HG03097 (cell line): ENCODE measurements around the gene LMF2.

Experiments
- ATAC-seq: cut with Tn5 transposase; IDR thresholded peaks from one replicate; pipeline ENCODE4 v1.9.1; 2021; ENCODE audit not compliant: unreplicated experiment, low FRiP score

The LMF2 gene

DNA sequence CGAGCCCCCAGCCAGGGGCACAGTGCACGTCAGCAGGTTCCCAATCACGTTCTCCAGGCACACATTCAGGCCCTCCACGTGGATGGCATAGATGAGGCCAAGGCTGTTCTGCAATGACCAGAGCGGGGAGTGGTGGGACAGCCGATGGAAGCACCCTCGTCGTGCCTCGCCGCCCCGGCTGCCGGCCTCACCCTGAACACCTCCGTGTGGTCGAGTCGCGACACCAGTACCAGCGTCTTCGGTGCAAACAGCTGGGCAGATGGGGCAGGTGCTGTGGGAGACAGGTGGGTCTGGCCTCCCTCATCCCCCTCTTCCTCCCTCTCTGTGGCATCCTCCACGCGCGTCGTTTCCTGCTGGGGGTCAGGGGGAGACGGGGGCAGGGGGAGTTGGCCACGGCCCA, 40.2 kb downstream of the LMF2 start:
- ATAC-seq: no peak

DNA sequence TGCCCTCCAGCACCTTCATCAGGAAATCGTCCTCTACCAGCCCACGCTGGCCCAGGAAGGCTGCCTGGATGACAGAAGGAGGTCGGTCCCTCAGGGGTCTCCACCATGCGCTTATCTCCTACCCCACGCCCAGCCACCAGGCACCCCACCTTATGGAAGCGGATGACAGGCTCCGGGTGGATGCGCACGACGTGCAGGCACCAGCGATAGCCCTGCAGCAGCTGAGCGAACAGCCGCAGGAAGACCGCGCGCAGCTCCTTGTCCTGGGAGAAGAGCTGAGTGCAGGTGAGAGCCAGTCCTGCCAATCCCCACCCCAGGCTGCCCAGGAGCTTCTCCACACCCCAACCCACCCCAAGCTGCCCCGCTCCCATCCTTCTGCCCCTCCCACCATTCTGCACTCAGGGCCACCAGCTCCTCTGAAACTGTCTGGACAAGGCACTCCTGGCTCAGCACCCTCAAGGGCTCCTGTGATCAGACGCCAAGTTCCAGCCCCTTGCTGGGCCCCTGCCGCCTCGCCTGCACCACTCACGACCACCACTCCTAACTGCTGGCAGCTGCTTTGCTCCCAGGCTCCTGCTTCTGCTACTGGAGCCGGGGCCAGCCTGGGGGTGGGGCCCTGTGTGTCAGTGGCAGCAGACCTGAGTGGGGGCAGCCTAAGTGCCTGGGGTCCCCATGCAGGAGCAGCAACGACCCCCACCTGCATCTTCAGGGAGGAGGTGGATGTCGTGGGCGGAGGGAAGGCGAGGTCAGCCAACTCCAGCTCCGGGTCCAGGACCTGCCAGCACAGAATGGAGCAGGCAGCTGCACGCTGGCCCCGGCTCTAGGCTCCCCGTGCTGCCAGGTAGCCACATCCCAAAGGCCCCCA, 42.2 kb downstream of the LMF2 start:
- ATAC-seq: no peak

DNA sequence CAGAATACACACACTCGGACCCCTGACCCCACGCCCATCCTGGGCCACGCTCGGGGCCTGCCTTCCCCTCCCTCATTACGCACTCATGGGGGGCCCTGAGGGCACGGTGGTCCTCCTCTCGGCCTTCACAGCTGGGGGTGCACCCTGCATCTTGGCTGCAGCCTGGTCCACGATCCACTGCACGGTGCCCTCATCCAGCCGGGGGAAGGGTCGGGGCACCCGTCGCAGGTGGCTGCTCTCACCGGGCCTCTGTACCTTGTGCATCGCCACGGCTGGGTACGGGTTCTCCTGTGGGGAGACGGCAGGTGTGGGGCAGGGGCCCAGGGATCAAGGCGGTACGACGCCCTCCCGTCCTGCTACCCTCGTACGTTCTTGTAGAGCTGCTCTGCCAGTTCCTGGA, 43.1 kb downstream of the LMF2 start:
- no peak for ATAC-seq

DNA sequence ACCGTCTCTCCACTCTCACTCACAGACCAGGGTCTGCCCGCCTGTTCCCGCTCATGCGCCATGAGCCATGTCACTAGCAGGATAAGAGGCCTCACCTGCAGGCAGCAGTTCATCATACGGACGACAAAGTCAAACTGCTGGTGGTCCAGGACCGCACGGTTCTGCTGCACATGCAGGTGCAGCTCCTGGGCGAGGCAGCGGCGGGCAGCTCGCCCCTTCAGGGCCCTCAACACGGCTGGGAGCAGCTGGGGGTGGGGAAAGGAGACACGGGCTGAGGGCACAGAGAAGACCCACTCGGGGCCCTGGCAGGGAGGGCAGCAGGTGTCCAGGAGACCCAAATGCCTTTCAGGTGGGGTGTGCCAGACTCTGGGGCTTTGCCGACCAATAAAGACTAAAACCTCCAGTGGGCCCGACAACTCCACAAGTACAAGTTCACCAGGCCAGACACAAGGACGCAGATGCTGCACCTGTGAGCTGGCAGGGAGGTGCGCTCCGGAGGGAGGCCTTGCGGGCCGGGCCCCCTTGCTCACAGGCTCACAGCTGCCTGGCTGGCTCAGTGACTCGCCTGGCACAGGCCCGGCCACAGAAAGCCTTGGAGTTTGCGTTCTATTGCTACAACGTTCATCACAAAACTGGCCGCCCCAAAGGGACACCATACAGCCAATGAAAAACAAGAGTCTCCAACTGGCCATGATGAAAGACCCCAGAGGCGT, 44.2 kb downstream of the LMF2 start:
- ATAC-seq: no peak

DNA sequence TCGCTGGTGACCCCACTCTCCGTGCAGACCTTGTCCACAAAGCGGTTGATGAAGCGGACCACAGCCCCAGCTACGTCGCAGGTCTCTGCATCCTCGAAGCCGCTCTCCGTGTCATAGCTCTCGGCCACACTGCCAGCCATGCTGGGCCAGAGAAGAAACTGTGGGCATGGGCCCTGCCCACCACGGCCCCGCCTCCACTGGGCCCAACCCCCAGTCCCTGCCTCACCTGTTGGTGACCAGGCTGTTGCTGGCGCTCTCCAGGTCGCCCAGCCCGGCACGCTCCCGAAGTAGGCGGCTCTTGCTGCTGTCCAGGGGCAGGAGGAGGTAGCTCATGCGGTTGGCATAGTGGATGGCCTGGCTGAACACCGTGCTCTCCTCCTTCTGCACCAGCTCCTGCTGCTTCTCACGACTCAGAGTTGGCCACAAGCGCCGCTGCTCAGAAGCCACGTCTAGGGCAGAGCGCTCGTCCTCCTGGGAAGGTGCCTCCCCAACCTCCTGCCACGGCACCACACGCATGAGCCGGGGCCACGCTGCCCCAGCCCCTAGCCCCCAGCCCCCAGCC, 45.4 kb downstream of the LMF2 start:
- ATAC-seq: no peak

DNA sequence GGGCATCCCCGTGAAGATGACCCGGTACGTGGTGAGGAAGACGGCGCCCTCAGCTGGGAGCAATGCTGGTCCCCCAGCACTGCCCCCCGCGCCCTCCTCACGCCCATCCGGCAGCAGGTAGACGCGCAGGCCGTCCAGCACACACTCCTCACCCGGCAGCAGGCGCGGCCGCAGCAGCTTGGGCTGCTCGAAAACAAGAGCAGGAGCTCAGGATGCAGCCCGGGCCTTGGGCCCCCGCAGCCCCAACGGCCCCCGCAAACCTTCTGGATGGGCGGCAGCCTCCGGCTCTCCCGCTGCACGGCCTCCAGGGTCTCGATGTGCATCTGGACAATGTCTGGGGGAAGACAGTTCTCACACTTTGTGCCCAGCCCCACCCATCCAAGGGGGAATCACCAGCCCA, 46.0 kb downstream of the LMF2 start:
- ATAC-seq: no peak

DNA sequence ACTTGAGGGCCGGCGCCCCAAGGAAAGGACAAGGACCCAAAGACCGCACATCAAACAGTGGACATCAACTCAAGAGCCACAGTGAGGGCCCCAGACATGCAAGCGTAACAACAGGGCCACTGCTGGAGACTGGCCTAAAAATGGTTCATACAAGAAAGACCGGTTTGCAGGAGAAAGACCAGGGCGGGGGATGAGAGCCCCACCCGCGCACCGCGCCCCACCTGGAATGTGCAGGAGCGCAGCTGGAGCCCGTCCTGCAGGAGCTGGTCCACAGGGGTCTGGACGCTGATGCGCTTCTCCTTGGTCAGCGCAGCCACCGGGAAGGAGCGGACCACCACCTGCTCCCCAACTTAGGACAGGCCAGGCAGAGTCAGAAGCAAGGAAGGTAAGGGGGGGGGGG, 46.6 kb downstream of the LMF2 start:
- ATAC-seq: no peak

DNA sequence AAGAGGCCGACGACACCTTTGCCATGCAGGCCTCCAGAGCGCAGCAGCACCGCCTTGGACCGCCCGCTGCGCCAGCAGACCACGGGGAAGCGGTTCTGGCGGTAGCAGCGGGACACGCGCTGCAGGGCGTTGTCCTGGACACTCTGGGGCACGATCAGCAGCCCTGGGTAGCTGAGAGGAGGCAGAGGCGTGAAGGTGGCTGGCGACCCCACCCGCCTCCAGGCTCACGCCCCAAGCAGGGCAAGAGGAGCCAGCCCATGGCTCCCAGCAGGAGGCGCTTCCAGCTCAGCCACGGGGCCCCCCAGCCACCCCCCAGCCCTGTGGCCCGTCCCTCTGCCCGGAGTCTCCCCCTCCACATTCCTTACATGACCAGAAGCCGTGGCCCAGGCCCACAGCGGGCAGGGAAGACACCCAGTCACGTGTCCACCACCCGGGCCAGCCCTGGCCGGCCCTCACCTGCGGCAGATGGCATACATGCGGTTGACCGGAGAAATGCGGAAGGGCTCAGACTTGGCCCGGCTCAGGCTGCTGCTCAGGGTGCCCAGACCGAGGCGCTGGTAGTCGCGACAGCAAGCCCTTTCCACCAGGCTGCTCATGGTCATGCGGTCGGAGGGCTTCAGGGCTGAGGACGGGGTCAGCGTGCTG, 47.9 kb downstream of the LMF2 start:
- ATAC-seq: no peak

DNA sequence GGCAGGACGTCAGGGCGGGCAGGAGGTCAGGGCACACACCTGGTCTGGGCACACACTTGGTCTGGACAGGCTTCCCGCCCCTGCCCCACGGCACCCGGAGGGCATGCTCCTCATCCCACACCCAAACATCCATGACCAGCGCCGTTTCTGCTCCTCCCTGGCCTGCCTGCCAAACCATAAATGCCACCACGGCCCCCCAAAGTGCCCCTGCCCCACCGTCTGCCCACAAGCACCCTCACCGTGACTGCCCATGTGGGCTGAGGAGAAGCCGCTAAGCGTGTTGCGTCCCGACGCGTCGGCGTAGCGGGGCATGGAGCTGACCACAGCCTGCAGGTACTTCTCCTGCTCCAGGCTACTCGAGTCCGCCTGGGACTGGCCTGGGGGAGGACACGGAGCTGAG, 48.5 kb downstream of the LMF2 start:
- no peak for ATAC-seq

DNA sequence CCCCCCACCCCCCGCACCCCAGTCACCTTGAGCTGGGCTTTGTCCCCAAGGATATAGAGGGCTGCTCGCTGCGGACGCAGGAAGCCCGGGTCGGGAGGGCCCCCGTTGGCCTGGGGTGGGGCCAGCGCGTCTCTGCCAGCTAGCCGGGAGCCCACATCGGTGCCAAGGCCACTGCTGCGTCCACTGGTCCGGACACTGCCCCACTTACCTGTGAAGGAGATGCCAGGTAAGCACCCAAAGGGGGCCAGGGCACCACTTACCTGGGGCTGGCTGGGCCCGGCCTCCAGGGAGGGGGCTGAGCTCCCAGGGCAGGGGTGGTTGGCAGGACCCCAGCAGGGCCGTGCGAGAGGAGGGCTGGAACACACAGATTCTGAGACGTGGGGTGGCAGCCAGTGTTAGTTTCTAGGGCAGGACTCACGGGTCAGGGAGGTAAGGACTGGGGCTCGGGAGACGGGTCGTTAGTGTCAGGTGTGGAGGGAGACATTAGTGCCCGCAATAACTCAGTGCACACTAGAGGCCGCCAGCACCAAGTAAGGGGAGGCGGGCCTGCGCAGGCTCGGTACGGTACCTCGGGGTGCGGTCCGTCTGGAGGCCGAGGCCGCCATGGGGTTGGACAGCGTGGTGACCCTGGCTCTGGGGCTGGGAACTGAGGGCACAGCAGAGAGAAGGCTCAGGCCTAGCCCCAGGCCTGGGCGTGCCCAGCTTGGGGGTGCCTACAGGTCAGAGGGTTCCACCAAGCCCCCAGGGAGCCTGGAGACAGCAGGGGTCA, 50.9 kb downstream of the LMF2 start:
- no peak for ATAC-seq

DNA sequence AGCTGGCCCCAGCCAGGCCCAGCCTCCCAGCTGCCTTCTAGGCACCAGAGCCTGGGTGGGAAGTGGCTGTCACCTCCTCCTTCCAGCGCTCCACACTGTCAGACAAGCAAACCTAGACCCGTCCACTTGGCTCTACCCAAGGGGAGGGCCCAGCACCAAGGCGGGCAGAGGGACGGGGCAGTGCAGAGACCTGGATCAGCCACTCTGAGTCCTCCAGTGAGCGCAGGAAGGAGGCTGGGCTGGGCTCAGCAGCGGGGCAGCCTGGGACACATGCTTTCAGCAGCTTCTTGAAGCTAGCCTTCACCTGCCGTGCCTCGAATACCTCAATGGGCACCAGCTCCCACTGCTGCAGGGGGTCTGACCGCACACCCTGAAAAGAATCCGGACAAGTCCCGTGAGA, 51.5 kb downstream of the LMF2 start:
- ATAC-seq: no peak

DNA sequence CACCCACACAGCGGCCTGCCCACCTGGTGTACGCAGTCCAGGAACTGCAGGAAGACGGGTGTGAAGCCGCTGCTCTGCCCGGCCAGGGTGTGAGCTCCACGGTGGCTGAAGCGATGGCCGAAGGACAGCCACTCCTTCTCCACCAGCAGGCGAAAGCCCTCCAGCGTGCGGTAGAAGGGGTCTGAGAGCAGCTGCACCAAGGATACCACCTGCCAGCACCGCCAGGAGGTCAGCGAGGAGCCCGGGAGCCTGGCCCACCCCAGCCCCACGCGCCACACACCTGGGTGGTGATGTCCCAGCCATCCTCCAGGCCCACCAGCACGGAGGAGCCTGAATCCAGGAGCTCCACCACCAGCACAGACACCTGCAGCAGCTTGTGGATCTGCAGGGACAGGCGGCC, 52.3 kb downstream of the LMF2 start:
- ATAC-seq: no peak

DNA sequence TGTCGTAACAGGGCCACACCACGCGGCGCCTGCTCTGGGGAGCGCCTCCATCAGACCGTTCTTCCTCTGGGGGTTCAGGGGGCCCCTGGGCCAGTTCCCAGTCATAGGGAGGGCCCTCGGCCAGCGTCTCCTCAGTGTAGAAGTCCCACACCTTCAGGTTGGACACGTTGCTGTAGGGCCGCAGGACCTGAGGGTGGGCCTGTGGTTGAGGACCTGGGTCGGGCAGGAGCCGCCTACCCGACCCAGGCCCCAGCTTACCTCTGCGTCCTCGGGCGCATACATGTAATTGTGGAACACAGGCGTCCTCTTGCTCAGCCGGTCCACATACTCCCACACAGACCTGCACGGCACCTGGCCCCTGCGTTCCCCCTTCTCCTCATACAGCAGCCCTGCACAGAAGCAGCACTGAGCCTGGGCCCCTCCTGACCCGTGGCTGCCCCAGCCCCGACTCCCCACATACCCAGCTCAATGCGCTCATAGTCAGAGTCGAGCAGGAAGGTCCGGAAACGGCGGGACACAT, 52.9 kb downstream of the LMF2 start:
- ATAC-seq: no peak
